K562 (cell line): ENCODE measurements around the gene TMEM242. TPM values are rescaled to one million over a fixed set of nuclear protein-coding genes. Genes with fewer than 3 reads are reported as not detected.

ENCODE experiments used
- COPS2 ChIP-seq: fragments of 450-650 bp; conservative IDR thresholded peaks from 2 replicates; pipeline ENCODE4 v1.6.1; 2016; ENCODE audit warnings: mild to moderate bottlenecking, moderate library complexity
- DNMT1 ChIP-seq: fragments of 450-650 bp; IDR thresholded peaks from 2 replicates; pipeline ENCODE4 v1.6.1; 2016; ENCODE audit warnings: antibody characterized with exemption, mild to moderate bottlenecking
- EP400 ChIP-seq: fragments of 450-650 bp; IDR thresholded peaks from 2 replicates; pipeline ENCODE4 v1.6.1; 2017; ENCODE audit warnings: antibody characterized with exemption, mild to moderate bottlenecking, moderate library complexity
- EWSR1 ChIP-seq: fragments of 450-650 bp; IDR thresholded peaks from 2 replicates; pipeline ENCODE4 v1.6.1; 2018; ENCODE audit warnings: borderline replicate concordance, mild to moderate bottlenecking, low read depth, moderate library complexity; ENCODE audit not compliant: partially characterized antibody
- MGA ChIP-seq: fragments of 450-650 bp; IDR thresholded peaks from 2 replicates; pipeline ENCODE4 v1.6.1; 2016; ENCODE audit warnings: mild to moderate bottlenecking, moderate library complexity
- NBN ChIP-seq: fragments of 450-650 bp; IDR thresholded peaks from 2 replicates; pipeline ENCODE4 v1.6.1; 2016; ENCODE audit warnings: low read depth, mild to moderate bottlenecking
- ZNF175 ChIP-seq: fragments of 200-800 bp; sonication (Bioruptor generic); IDR thresholded peaks from 2 replicates; pipeline ENCODE4 v1.6.1; 2016; ENCODE audit warnings: low read depth, mild to moderate bottlenecking, missing genetic modification characterization, missing compliant biosample characterization
- ZNF232 ChIP-seq: sonication (generic); formaldehyde crosslinking; IDR thresholded peaks from 2 replicates; pipeline ENCODE4 v1.8.0; 2022; ENCODE audit warnings: mild to moderate bottlenecking, missing genetic modification reagents
- polyA plus RNA-seq, 8 experiments: library from polyadenylated mRNA; depleted of rRNA in 4 of 8; stranded (reverse) in 5 of 8; unstranded in 3 of 8; fragments of >200 nt; fragmentation: Nextera tagmentation in 2 of 8; fragmentation: Illumina TruSeq in 1 of 8; extraction: Ambion mirVana in 2 of 8; extraction: Trizol in 1 of 8; gene quantifications; 2 replicates each; pipeline versions ENCODE4 v1.2.1 to v1.2.3, GENCODE V29; 2011 to 2014; ENCODE audit warnings: inconsistent platforms in 1 of 8, missing spikeins in 1 of 8
- total RNA-seq, 7 experiments: library from RNA; depleted of rRNA in 6 of 7; stranded (reverse); fragments of >200 nt in 6 of 7; fragmentation: Illumina TruSeq in 2 of 7; extraction: Trizol in 2 of 7; gene quantifications; 2 replicates each; pipeline versions ENCODE4 v1.2.1 to v1.2.3, GENCODE V29; 2011 to 2021; ENCODE audit warnings: low replicate concordance in 1 of 7
- TF ChIP-seq, protein P1 (sequence below): sonication (generic); formaldehyde crosslinking; IDR thresholded peaks from 2 replicates; pipeline ENCODE4 v1.8.0; 2022; ENCODE audit warnings: missing genetic modification reagents, mild to moderate bottlenecking, moderate library complexity, borderline replicate concordance
- TF ChIP-seq, protein P2 (sequence below): fragments of 450-650 bp; IDR thresholded peaks from 2 replicates; pipeline ENCODE4 v1.6.1; 2018; ENCODE audit not compliant: partially characterized antibody

TMEM242 gene
- total and polyA plus RNA-seq, 9 of the 15 experiments (the other 6 are each of a cell fraction or from before 2014, with no cell fraction given): 9.5 to 35.3 (median 16.5) TPM

DNA sequence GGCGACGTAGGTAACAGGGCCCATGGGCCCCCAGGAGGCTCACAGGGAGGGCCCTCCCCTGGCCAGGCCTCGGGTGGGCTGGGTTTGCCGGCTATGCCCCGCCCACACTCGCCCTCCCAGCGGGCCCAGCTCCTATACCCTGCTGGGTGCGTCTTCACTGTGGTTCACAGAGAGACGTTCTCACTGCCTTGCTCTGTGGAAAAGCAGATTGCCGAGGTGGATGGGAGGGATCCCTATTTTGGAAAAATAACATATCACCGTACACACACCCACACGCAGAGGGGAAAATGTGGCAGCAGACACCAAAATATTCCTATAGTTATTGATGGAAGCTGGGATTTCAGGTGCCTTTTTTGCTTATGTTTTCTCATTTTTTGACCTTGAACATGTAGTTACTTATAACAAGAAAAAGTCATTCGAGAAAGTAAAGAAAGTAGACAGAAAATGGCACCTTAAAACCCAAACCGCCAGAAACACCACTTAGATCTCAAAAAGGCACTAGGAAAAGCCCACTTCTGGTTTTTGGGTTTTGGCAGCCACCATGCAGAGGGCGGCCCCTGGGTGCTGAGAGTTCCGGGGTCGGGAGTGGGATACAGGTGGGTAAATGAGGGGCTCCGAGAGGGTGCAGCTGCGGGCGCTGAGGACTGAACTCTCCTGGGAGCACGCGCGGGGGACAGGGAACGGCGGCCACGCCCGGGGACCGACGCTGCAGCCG lies 49.4 kb downstream of the TMEM242 start (continued):
- TF ChIP-seq, protein P1, sequence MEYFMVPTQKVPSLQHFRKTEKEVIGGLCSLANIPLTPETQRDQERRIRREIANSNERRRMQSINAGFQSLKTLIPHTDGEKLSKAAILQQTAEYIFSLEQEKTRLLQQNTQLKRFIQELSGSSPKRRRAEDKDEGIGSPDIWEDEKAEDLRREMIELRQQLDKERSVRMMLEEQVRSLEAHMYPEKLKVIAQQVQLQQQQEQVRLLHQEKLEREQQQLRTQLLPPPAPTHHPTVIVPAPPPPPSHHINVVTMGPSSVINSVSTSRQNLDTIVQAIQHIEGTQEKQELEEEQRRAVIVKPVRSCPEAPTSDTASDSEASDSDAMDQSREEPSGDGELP (CRISPR knock-in tag): peak; percentile 21; the same call in 1 of the 2 replicates
- TF ChIP-seq MGA: 0 out of 2 replicates have a peak, but pooled peaks have one; percentile 9
- TF ChIP-seq, protein P2, sequence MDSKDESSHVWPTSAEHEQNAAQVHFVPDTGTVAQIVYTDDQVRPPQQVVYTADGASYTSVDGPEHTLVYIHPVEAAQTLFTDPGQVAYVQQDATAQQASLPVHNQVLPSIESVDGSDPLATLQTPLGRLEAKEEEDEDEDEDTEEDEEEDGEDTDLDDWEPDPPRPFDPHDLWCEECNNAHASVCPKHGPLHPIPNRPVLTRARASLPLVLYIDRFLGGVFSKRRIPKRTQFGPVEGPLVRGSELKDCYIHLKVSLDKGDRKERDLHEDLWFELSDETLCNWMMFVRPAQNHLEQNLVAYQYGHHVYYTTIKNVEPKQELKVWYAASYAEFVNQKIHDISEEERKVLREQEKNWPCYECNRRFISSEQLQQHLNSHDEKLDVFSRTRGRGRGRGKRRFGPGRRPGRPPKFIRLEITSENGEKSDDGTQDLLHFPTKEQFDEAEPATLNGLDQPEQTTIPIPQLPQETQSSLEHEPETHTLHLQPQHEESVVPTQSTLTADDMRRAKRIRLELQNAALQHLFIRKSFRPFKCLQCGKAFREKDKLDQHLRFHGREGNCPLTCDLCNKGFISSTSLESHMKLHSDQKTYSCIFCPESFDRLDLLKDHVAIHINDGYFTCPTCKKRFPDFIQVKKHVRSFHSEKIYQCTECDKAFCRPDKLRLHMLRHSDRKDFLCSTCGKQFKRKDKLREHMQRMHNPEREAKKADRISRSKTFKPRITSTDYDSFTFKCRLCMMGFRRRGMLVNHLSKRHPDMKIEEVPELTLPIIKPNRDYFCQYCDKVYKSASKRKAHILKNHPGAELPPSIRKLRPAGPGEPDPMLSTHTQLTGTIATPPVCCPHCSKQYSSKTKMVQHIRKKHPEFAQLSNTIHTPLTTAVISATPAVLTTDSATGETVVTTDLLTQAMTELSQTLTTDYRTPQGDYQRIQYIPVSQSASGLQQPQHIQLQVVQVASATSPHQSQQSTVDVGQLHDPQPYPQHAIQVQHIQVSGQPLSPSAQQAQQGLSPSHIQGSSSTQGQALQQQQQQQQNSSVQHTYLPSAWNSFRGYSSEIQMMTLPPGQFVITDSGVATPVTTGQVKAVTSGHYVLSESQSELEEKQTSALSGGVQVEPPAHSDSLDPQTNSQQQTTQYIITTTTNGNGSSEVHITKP: peak; percentile 1
- no peak for TF ChIP-seq ZNF232 (CRISPR knock-in tag)
- TF ChIP-seq NBN: 0 out of 2 replicates have a peak, but pooled peaks have one; percentile 21
- no peak for TF ChIP-seq ZNF175 (CRISPR knock-in tag)
- no peak for TF ChIP-seq COPS2
- 0 out of 2 replicates have a peak, but pooled peaks have one; percentile 32 for TF ChIP-seq DNMT1
- TF ChIP-seq EWSR1: no peak
- TF ChIP-seq EP400: no peak
